ENCODE data around the gene CAB39. TPM values are rescaled to one million over a fixed set of nuclear protein-coding genes. Genes with fewer than 3 reads are reported as not detected.

The CAB39 gene
- total and polyA plus RNA-seq, 2 donors (not counting 3 experiments of a cell fraction or from before 2014, with no cell fraction given) = 25.7 to 53.7 TPM

GRCh38 chr2:230665263-230665691, 47.4 kb upstream of the CAB39 start:
- CTCF ChIA-PET = interaction anchor here (1.4 kb wide), 1 partner anchor 133 kb away, joined by 5 read pairs; no protein-coding TSS in a partner anchor

More at GRCh38 chr2:230665263-230665691, 47.4 kb upstream of the CAB39 start:
- H3K4me2 ChIP-seq (ENCODE audit: insufficient read depth, low read length) = no peak overlapping the region
- no peak for DNase-seq (ENCODE audit: low read depth, low spot score)
- no peak for FAIRE-seq
- no peaks in the 10 kb centered on the region for H3K79me2 ChIP-seq (ENCODE audit: control insufficient read depth, insufficient read depth, low read length)
- no peaks in the 10 kb centered on the region for H3K9me3 ChIP-seq (replicated peaks; ENCODE audit: control insufficient read depth, insufficient read depth, low read length)
- dilution Hi-C loops (cut with MboI; ENCODE audit: extremely low pct_ligation_motif_present, low sequenced_read_pairs) (no loop called here), intact Hi-C loops (cut with micrococcal nuclease) (no loop called here)
- H4K20me1 ChIP-seq (replicated peaks; ENCODE audit: control insufficient read depth, extremely low read depth, insufficient read depth, low read length) = no peaks in the 10 kb centered on the region
- TF ChIP-seq POLR2AphosphoS5 (IDR thresholded peaks at IDR 0.05; ENCODE audit: insufficient read depth, low read depth, low read length) = no peak
- TF ChIP-seq CTCF (IDR thresholded peaks at IDR 0.05; ENCODE audit: extremely low read depth in 1 of 2, insufficient read depth in 1 of 2, low read depth in 1 of 2, low read length in 2 of 2) = no peak
- no peak for TF ChIP-seq POLR2A (IDR thresholded peaks at IDR 0.05; ENCODE audit: low read depth, low read length)
- TF ChIP-seq EZH2 (IDR thresholded peaks at IDR 0.05; ENCODE audit: borderline replicate concordance, low read depth, low read length, severe bottlenecking) = no peak
- TF ChIP-seq FOS (IDR thresholded peaks at IDR 0.05; ENCODE audit: borderline replicate concordance, insufficient read depth, low read length) = no peak
- TF ChIP-seq GATA2 (IDR thresholded peaks at IDR 0.05; ENCODE audit: insufficient read depth, insufficient read length, low read depth, low read length) = no peak
- TF ChIP-seq MYC (IDR thresholded peaks at IDR 0.05; ENCODE audit: low read depth, low read length) = no peak
- TF ChIP-seq JUN (IDR thresholded peaks at IDR 0.05; ENCODE audit: borderline replicate concordance, insufficient read depth, insufficient read length, low read depth) = no peak
- no peak for TF ChIP-seq MAX (IDR thresholded peaks at IDR 0.05; ENCODE audit: insufficient read depth, insufficient read length)
- H3K27me3 ChIP-seq (ENCODE audit: control insufficient read depth in 2 of 2, insufficient read depth in 2 of 2, low read length in 2 of 2) = no peaks in the 10 kb centered on the region
- no peaks in the 10 kb centered on the region for H3K36me3 ChIP-seq (ENCODE audit: control insufficient read depth in 2 of 2, extremely low read depth in 1 of 2, insufficient read depth in 2 of 2, low read length in 2 of 2)
- H3K4me3 ChIP-seq (replicated peaks in 1 of 3; ENCODE audit: insufficient read depth in 1 of 3, low read depth in 1 of 3, low read length in 3 of 3) = no peak overlapping the region
- H2AFZ ChIP-seq (ENCODE audit: low read depth, low read length) = no peak overlapping the region
- H3K27ac ChIP-seq (ENCODE audit: insufficient read depth, low read depth, low read length) = no peak overlapping the region
- H3K4me1 ChIP-seq (ENCODE audit: control insufficient read depth, extremely low read depth, insufficient read depth, low read length) = peaks cover 4% of the 10 kb centered on the region
- H3K9ac ChIP-seq (replicated peaks; ENCODE audit: extremely low read depth, insufficient read depth, low read length) = no peak overlapping the region
- BruUV-seq (replicated peaks) = no TSS peak
- no peaks in the 10 kb centered on the region for H3K9me1 ChIP-seq (replicated peaks; ENCODE audit: control insufficient read depth, extremely low read depth, insufficient read depth, low read length)
- POLR2A ChIA-PET = no interaction called here

All from endothelial cell of umbilical vein (primary cell).